ENCODE results near the gene NOP14. TPM values are rescaled to one million over a fixed set of nuclear protein-coding genes. Genes with fewer than 3 reads are reported as not detected.

Gene NOP14
- total RNA-seq, 1 experiment from 2014 or later = 50.1 TPM

DNA sequence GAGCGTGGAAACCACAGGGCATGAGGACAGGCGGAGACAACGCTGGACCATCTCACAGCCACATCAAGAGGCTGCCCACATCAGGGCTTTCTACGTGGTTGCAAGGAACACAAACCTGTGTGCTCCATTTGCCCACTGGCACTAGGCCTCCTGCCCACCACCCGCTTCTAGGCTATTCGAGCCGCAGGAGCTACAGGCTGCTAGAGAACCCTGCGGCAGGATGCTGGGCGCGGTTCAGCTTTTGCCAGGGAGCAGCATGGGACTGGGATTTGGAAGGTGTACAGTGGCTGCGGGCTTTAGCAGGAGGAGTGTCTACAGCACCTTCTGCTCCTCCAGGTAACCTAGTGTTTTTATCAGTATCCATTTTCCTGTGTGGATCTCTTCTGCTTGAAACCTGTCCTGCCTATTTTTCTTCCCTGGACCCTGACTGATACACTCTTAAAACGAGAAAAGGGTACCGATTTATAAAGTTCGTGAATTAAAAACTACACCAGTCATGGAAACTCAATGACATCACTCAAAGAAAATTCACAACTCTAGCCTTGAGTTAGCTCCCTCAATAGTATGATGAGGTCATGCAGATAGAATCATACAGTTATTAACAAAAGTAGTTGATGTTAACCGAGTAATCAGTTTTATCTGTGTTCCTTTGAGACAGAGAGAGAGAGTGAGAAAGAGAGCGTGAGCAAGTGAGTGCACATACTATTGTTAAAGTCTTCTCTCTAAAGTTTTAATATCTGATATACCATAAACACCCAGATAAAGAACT lies 12.8 kb downstream of the NOP14 start:
- Mint-ChIP-seq H3K27me3 (ENCODE audit: low read depth) (no peaks in the 10 kb centered on the region), H3K9me3 (peaks cover 11 to 15% of the 10 kb centered on the region in 2 experiments), H3K36me3 (ENCODE audit: insufficient read depth in 1 of 3, low read depth in 3 of 3) (peaks cover 81 to 94% (median 93%) of the 10 kb centered on the region in 3 experiments), H3K4me3 (no peak overlapping the region), H3K27ac (no peak overlapping the region), H3K4me1 (no peaks in the 10 kb centered on the region)
- H3K9me3 ChIP-seq (ENCODE audit: control insufficient read depth, low read depth, low read length) = peaks cover 1% of the 10 kb centered on the region
- H3K18ac ChIP-seq (ENCODE audit: insufficient read length, low read depth, low read length) = no peak overlapping the region
- no peaks in the 10 kb centered on the region for H3K23me2 ChIP-seq (ENCODE audit: insufficient read length, low read depth, low read length, poor library complexity, severe bottlenecking)
- no peak overlapping the region for H3K4me2 ChIP-seq (ENCODE audit: insufficient read depth, insufficient read length, low read length)
- H2AFZ ChIP-seq (ENCODE audit: low read length) = no peak overlapping the region
- no peak overlapping the region for H2BK120ac ChIP-seq (ENCODE audit: low read depth, low read length, poor library complexity, severe bottlenecking)
- no peak overlapping the region for H4K8ac ChIP-seq (replicated peaks; ENCODE audit: insufficient read length, low read depth, low read length)
- H4K5ac ChIP-seq (ENCODE audit: insufficient read length, low read depth, low read length) = no peak overlapping the region
- no peak for TF ChIP-seq CTCF (conservative IDR thresholded peaks at IDR 0.05)
- no peaks in the 10 kb centered on the region for H3K27me3 ChIP-seq (ENCODE audit: insufficient read depth, low read length)
- H3K56ac ChIP-seq (ENCODE audit: insufficient read length, low read depth, low read length) = no peak overlapping the region
- H3K4ac ChIP-seq (ENCODE audit: low read depth, low read length) = no peak overlapping the region
- H2BK15ac ChIP-seq (ENCODE audit: low read depth, low read length) = no peak overlapping the region
- DNase-seq = no peak
- H3K4me1 ChIP-seq (ENCODE audit: insufficient read depth, low read length) = no peaks in the 10 kb centered on the region
- H2BK5ac ChIP-seq (ENCODE audit: insufficient read length, low read length) = no peak overlapping the region
- no peaks in the 10 kb centered on the region for H3K79me2 ChIP-seq (ENCODE audit: insufficient read depth, low read length)
- no peaks in the 10 kb centered on the region for H3K79me1 ChIP-seq (ENCODE audit: insufficient read depth, low read depth, low read length, poor library complexity, severe bottlenecking)
- no peak overlapping the region for H3T11ph ChIP-seq (ENCODE audit: low read length)
- H3K9ac ChIP-seq (ENCODE audit: extremely low read depth, insufficient read length, low read length) = no peak overlapping the region
- H4K91ac ChIP-seq (ENCODE audit: insufficient read length, low read depth, low read length) = no peak overlapping the region
- no peak overlapping the region for H2BK12ac ChIP-seq (ENCODE audit: insufficient read length, low read depth, low read length)
- no CpG with 5 or more reads among the region's 16 CpGs for WGBS (ENCODE audit: extremely low coverage, insufficient read length, low lambda C conversion rate)
- no peak overlapping the region for H2BK20ac ChIP-seq (ENCODE audit: low read depth, low read length, poor library complexity, severe bottlenecking)
- no peak overlapping the region for H3K23ac ChIP-seq (ENCODE audit: insufficient read length, low read depth, low read length)
- H2AK5ac ChIP-seq (ENCODE audit: insufficient read length, low read length) = no peak overlapping the region
- H3K14ac ChIP-seq (ENCODE audit: insufficient read depth, low read length) = no peak overlapping the region
- no peaks in the 10 kb centered on the region for H4K20me1 ChIP-seq (ENCODE audit: control insufficient read depth, insufficient read depth, insufficient read length)
- H3K27ac ChIP-seq (ENCODE audit: insufficient read length, low read depth, low read length) = no peak overlapping the region

All from H9 (cell line).